Natural killer cell (primary cell): ENCODE data around the gene RRH. TPM values are rescaled to one million over a fixed set of nuclear protein-coding genes. Genes with fewer than 3 reads are reported as not detected.
A peak's percentile ranks its signal among the peaks of the same experiment; 100 is the strongest.

Experiments used
- ATAC-seq, 3 donors: fragments of 150-1000 bp in 2 of 3; fragments of 200-7000 bp in 1 of 3; cut with Tn5 transposase; 1 replicate in 1 of 3; 2 replicates in 2 of 3; pipeline ENCODE4 v1.10.0; 2021; ENCODE audit warnings: mild to moderate bottlenecking in 2 of 3, moderate library complexity in 2 of 3
- DNase-seq, 2 donors: peaks; one replicate each; pipeline versions ENCODE4 v3.0.0 to v3.0.0-alpha.2; 2013 to 2021; ENCODE audit warnings: mixed read lengths in 1 of 2
- H3K27ac ChIP-seq: one replicate; pipeline ENCODE4 v1.5.1; 2013; ENCODE audit warnings: mild to moderate bottlenecking, low read length
- H3K27me3 ChIP-seq: one replicate; pipeline ENCODE4 v1.6.1; 2013; ENCODE audit warnings: low read length; ENCODE audit not compliant: control insufficient read depth, insufficient read depth
- H3K36me3 ChIP-seq: one replicate; pipeline ENCODE4 v1.6.1; 2013; ENCODE audit warnings: low read length; ENCODE audit not compliant: control insufficient read depth, insufficient read depth
- H3K4me1 ChIP-seq: one replicate; pipeline ENCODE4 v1.6.1; 2013; ENCODE audit warnings: low read length; ENCODE audit not compliant: control insufficient read depth, insufficient read depth
- H3K4me3 ChIP-seq: one replicate; pipeline ENCODE4 v1.5.1; 2013; ENCODE audit warnings: low read length
- H3K9me3 ChIP-seq: one replicate; pipeline ENCODE4 v1.6.1; 2013; ENCODE audit warnings: low read length; ENCODE audit not compliant: control insufficient read depth, insufficient read depth
- H3K27ac Mint-ChIP-seq, 2 donors: one replicate each; pipeline ENCODE4 v1.8.0; 2022; ENCODE audit warnings: mild to moderate bottlenecking in 2 of 2, mixed read lengths in 2 of 2, moderate library complexity in 1 of 2
- H3K27me3 Mint-ChIP-seq, 2 donors: one replicate each; pipeline ENCODE4 v1.8.0; 2022; ENCODE audit warnings: low read depth in 2 of 2, mixed read lengths in 2 of 2
- H3K36me3 Mint-ChIP-seq: one replicate; pipeline ENCODE4 v1.8.0; 2022; ENCODE audit warnings: mixed read lengths
- H3K4me1 Mint-ChIP-seq, 2 donors: one replicate each; pipeline ENCODE4 v1.8.0; 2022; ENCODE audit warnings: mixed read lengths in 2 of 2
- H3K4me3 Mint-ChIP-seq: one replicate; pipeline ENCODE4 v1.8.0; 2022; ENCODE audit warnings: mild to moderate bottlenecking, moderate library complexity, mixed read lengths
- H3K9me3 Mint-ChIP-seq, 2 donors: one replicate each; pipeline ENCODE4 v1.8.0; 2022; ENCODE audit warnings: mixed read lengths in 2 of 2
- WGBS: methylation state at CpG from one replicate; pipeline ENCODE4 v1.1.7; 2013; ENCODE audit warnings: missing lambda C conversion rate; ENCODE audit not compliant: insufficient coverage; 5-methylcytosine and 5-hydroxymethylcytosine counted together
- intact Hi-C: fragments of 100-400 bp; cut with micrococcal nuclease; formaldehyde crosslinking; loops from one replicate; pipeline ENCODE4 v1.14.2; 2022
- total RNA-seq, 4 donors: library from RNA; stranded (reverse); fragments of 120-200 nt in 1 of 4; gene quantifications; one replicate each; pipeline versions ENCODE4 v1.2.3 to v1.2.4, GENCODE V29; 2013 to 2022
- TF ChIP-seq, protein P1 (sequence below): fragments of 200-600 bp; IDR thresholded peaks from one replicate; pipeline ENCODE4 v1.8.0; 2022; ENCODE audit warnings: antibody characterized with exemption

The RRH gene
- total RNA-seq, 3 donors from 2014 or later (not counting 1 experiment from before 2014, with no cell fraction given), result 0.24 TPM; not detected in 2

DNA sequence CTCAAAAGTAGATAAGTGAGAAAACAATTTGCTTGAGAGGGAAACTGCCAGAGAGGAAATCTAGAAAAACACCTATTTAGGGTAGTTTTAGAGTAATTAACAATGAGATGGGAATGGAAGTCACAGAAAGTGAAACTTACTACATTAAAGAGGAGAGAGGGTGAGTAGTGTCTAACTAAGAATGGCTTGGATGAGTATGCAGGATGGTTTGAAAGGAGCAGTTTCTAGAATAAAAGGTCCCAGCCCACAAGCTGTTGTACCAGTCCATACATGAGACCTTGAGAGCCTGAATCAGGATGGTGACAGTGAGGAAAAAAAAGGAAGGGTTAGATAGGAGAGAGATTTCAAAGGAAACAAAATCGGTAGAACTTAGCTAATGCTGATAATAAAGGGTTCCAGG, 10.9 kb upstream of the RRH start:
- ATAC-seq (no peak), DNase-seq (no peak)
- Mint-ChIP-seq H3K4me3 (peak overlapping the region; percentile 93), H3K27me3 (no peaks in the 10 kb centered on the region), H3K9me3 (no peaks in the 10 kb centered on the region), H3K36me3 (no peaks in the 10 kb centered on the region), H3K4me1 (peaks cover 36 to 41% of the 10 kb centered on the region in 2 donors), H3K27ac (peak overlapping the region; percentile 90 to 94)
- WGBS, result 90% methylated on average over 1 of the region's 1 CpG
- Histone ChIP-seq H3K4me1 (peaks cover 19% of the 10 kb centered on the region), H3K36me3 (peaks cover 25% of the 10 kb centered on the region), H3K9me3 (no peaks in the 10 kb centered on the region), H3K27me3 (no peaks in the 10 kb centered on the region), H3K4me3 (no peak overlapping the region), H3K27ac (no peak overlapping the region)
- TF ChIP-seq, protein P1, sequence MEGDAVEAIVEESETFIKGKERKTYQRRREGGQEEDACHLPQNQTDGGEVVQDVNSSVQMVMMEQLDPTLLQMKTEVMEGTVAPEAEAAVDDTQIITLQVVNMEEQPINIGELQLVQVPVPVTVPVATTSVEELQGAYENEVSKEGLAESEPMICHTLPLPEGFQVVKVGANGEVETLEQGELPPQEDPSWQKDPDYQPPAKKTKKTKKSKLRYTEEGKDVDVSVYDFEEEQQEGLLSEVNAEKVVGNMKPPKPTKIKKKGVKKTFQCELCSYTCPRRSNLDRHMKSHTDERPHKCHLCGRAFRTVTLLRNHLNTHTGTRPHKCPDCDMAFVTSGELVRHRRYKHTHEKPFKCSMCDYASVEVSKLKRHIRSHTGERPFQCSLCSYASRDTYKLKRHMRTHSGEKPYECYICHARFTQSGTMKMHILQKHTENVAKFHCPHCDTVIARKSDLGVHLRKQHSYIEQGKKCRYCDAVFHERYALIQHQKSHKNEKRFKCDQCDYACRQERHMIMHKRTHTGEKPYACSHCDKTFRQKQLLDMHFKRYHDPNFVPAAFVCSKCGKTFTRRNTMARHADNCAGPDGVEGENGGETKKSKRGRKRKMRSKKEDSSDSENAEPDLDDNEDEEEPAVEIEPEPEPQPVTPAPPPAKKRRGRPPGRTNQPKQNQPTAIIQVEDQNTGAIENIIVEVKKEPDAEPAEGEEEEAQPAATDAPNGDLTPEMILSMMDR, result no peak
- intact Hi-C loops, result loop anchor here (5.0 kb wide), 2 partner anchors 255 to 385 kb away; partner anchors contain the start of genes MCUB and SEC24B

DNA sequence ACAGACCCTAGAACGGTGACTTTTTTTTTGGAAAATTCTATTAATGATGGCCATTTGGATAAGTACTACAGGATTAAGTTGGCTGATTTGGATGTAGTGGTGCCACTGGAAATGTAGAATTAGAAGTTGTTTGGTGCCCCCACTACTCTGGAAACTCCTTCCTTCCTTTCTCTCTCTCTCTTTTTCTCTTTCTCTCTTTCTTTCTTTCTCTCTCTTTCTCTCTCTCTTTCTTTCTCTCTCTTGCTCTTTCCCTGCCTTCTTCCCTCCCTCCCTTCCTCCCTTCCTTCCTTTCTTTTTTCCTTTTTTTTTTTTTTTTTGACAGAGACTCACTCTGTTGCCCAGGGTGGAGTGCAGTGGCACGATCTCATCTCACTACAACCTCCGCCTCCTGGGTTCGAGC, 9.5 kb upstream of the RRH start:
- Histone ChIP-seq H3K27me3 (no peaks in the 10 kb centered on the region), H3K36me3 (peaks cover 35% of the 10 kb centered on the region), H3K27ac (no peak overlapping the region), H3K4me3 (no peak overlapping the region), H3K9me3 (no peaks in the 10 kb centered on the region), H3K4me1 (peaks cover 19% of the 10 kb centered on the region)
- no peak for DNase-seq
- TF ChIP-seq, protein P1, result no peak
- peaks cover 36 to 41% of the 10 kb centered on the region in 2 donors for H3K4me1 Mint-ChIP-seq
- intact Hi-C loops, result loop anchor here (5.0 kb wide), 2 partner anchors 256 to 386 kb away; partner anchors contain the start of genes MCUB and SEC24B
- no peak overlapping the region for H3K27ac Mint-ChIP-seq
- WGBS, result 100% methylated on average over 2 of the region's 4 CpGs
- no peaks in the 10 kb centered on the region for H3K27me3 Mint-ChIP-seq
- no peak for ATAC-seq
- H3K36me3 Mint-ChIP-seq, result no peaks in the 10 kb centered on the region
- no peaks in the 10 kb centered on the region for H3K9me3 Mint-ChIP-seq
- no peak overlapping the region for H3K4me3 Mint-ChIP-seq

DNA sequence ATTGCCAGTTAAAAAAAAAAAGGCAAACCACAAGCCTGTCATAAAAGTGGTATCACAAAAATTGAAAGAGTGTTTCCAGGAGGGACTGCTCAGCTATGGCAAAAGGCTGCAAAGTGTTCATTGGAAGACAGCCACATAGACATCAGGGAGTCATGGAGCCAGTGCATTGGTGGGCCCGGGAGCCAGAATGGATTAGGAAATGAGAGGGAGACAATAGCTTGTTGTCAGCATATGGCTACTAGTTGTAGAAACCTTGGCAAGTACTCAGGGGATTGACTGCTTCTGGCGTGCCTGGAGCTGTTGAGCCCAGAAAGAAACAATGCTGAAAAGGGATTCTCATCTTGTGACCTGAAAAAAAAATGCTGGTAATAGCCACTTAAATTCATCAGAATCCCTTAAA, 7.2 kb upstream of the RRH start:
- Histone ChIP-seq H3K36me3 (peaks cover 51% of the 10 kb centered on the region), H3K27me3 (no peaks in the 10 kb centered on the region), H3K4me1 (peaks cover 11% of the 10 kb centered on the region), H3K27ac (no peak overlapping the region), H3K4me3 (no peak overlapping the region), H3K9me3 (no peaks in the 10 kb centered on the region)
- no peak for DNase-seq
- Mint-ChIP-seq H3K36me3 (no peaks in the 10 kb centered on the region), H3K27ac (peak overlapping the region in 1 of 2 donors; percentile 6), H3K4me3 (no peak overlapping the region), H3K4me1 (peaks cover 27 to 32% of the 10 kb centered on the region in 2 donors), H3K27me3 (no peaks in the 10 kb centered on the region), H3K9me3 (no peaks in the 10 kb centered on the region)
- intact Hi-C loops, result no loop called here
- ATAC-seq, result no peak
- WGBS, result 94% methylated on average over 2 of the region's 2 CpGs
- TF ChIP-seq, protein P1, result no peak

DNA sequence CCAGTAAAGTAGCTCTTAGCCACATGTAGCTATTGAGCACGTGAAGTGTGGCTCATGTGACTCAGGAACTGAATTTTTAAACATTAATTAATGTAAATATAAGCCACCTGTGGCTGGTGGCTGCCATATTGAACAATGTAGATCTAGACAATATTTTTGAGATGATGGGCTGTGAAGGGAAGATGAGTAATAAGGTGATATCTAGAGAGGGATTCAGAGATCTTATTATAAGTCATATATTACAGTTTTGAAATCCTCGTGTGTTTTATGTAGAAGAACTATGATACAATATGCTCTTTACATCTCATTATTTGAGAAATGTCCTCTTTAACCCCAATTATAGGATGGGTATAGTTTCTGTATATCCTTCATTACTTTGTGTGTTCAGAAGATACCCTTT, 6.6 kb upstream of the RRH start:
- no peaks in the 10 kb centered on the region for H3K9me3 Mint-ChIP-seq
- H3K4me3 Mint-ChIP-seq, result no peak overlapping the region
- H3K4me3 ChIP-seq, result no peak overlapping the region
- TF ChIP-seq, protein P1, result no peak
- ATAC-seq, result no peak
- H3K36me3 Mint-ChIP-seq, result no peaks in the 10 kb centered on the region
- no CpG with 5 or more reads among the region's 2 CpGs for WGBS
- no peak overlapping the region for H3K27ac Mint-ChIP-seq
- peaks cover 20 to 26% of the 10 kb centered on the region in 2 donors for H3K4me1 Mint-ChIP-seq
- H3K27ac ChIP-seq, result no peak overlapping the region
- intact Hi-C loops, result no loop called here
- H3K27me3 Mint-ChIP-seq, result no peaks in the 10 kb centered on the region
- H3K4me1 ChIP-seq, result peaks cover 4% of the 10 kb centered on the region
- H3K9me3 ChIP-seq, result no peaks in the 10 kb centered on the region
- H3K27me3 ChIP-seq, result no peaks in the 10 kb centered on the region
- peaks cover 52% of the 10 kb centered on the region for H3K36me3 ChIP-seq
- DNase-seq, result no peak
